IPS-NIHi11 (cell line): ENCODE measurements around the gene HECW1.

Experiments used
- DNase-seq: peaks from one replicate; pipeline ENCODE4 v3.0.0; 2012; ENCODE audit warnings: mixed read lengths, low spot score

HECW1 gene

GRCh38 chr7:43148161-43148731, 35.8 kb downstream of the HECW1 start:
- no peak for DNase-seq

- no peak for DNase-seq
These were observed 38.6 kb downstream of the HECW1 start for GRCh38 chr7:43151076-43151475.

- no peak for DNase-seq
These were observed 40.2 kb downstream of the HECW1 start for GRCh38 chr7:43152696-43153095.

- DNase-seq = no peak
These were observed 43.2 kb downstream of the HECW1 start for GRCh38 chr7:43155636-43156035.

- no peak for DNase-seq
These were observed 51.4 kb downstream of the HECW1 start for GRCh38 chr7:43163885-43164284.

GRCh38 chr7:43164757-43165156, 52.3 kb downstream of the HECW1 start:
- DNase-seq = no peak

- no peak for DNase-seq
These were observed 54.2 kb downstream of the HECW1 start for GRCh38 chr7:43166686-43167085.

GRCh38 chr7:43169076-43169475, 56.6 kb downstream of the HECW1 start:
- no peak for DNase-seq

- DNase-seq = no peak
These were observed 58.1 kb downstream of the HECW1 start for GRCh38 chr7:43170571-43170970.

GRCh38 chr7:43175570-43176200, 63.2 kb downstream of the HECW1 start:
- DNase-seq = no peak

- DNase-seq = no peak
These were observed 66.9 kb downstream of the HECW1 start for GRCh38 chr7:43179393-43179792.

- no peak for DNase-seq
These were observed 80.5 kb downstream of the HECW1 start for GRCh38 chr7:43192806-43193460.

- peak; percentile 22 for DNase-seq
These were observed 81.4 kb downstream of the HECW1 start for GRCh38 chr7:43193893-43194292.

GRCh38 chr7:43195256-43195655, 82.8 kb downstream of the HECW1 start:
- DNase-seq = no peak

GRCh38 chr7:43195768-43196167, 83.3 kb downstream of the HECW1 start:
- DNase-seq = no peak

- DNase-seq = no peak
These were observed 83.9 kb downstream of the HECW1 start for GRCh38 chr7:43196379-43196778.

- no peak for DNase-seq
These were observed 85.6 kb downstream of the HECW1 start for GRCh38 chr7:43198016-43198415.

- no peak for DNase-seq
These were observed 86.2 kb downstream of the HECW1 start for GRCh38 chr7:43198599-43199090.

- DNase-seq = no peak
These were observed 87.1 kb downstream of the HECW1 start for GRCh38 chr7:43199371-43200160.

GRCh38 chr7:43201912-43202311, 89.5 kb downstream of the HECW1 start:
- DNase-seq = no peak

- DNase-seq = no peak
These were observed 91.6 kb downstream of the HECW1 start for GRCh38 chr7:43204081-43204480.

- DNase-seq = no peak
These were observed 92.8 kb downstream of the HECW1 start for GRCh38 chr7:43205171-43205795.
